Spleen (tissue), 7 donors: Measurements from ENCODE around the gene RNF227.

Experiments
- CTCF ChIP-seq, 11 experiments: fragments of 200-600 bp in 7 of 11; fragments of 450-650 bp in 4 of 11; sonication (generic) in 4 of 11; IDR thresholded peaks in 8 of 11; conservative IDR thresholded peaks in 3 of 11; 1 replicate in 7 of 11; 2 replicates in 4 of 11; pipeline versions ENCODE4 v1.4.0 to v1.8.0; 2016 to 2021; ENCODE audit warnings: antibody characterized with exemption in 11 of 11, inconsistent platforms in 4 of 11, mild to moderate bottlenecking in 1 of 11
- POLR2A ChIP-seq, 3 donors: fragments of 450-650 bp; IDR thresholded peaks; one replicate each; pipeline ENCODE4 v1.5.1; 2017; ENCODE audit warnings: antibody characterized with exemption in 3 of 3, mild to moderate bottlenecking in 1 of 3
- donor health status: DM: no; HTN: no; CAD: no; lungs with moderate emphysema.
- donor health status: DM: no; HTN: no; CAD: no.
- donor health status: DM: no; HTN: no; CAD: no.

DNA sequence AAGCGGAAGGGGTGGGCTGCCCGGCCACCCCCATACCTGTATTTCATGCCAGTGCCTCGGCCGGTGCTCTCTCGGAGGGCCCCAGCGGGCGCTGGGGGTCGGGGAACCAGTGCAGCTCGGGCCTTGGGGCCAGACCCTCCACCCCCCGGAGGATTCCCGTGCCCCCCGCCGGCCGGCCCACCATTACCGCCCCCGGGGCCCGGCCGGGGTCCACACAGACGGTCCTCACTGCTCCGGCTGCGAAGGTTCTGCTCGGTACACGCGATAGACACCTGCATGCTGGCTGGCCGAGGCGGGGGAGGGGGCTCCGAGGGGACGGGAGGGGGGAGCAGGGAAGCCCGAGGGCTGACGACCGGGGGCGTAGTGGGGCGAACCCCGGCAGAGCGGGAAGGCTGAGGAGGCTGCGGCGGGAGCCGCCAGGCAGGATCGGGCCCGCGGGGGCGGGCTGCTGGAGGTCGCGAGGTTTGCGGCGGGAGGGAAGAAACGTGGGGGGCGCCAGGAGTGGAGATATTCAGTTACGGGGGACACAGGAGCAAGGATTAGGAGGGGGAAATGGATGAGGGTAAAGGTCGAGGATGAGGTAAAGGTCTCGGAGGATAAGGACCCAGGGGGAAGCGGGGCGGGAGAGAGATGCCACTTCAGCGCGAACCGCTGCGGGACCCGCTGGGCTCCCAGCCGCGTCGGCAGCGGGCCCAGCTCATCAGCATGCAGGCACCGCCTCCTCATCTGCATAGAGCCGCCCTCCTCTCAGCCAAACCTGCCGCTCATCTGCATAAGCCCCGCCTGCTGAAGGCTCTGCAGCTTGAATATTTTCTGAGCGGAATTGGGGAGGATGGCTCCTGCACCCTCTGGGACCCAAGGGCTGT lies 13.3 kb upstream of the RNF227 start, which contains the start of gene KCNAB3:
- TF ChIP-seq CTCF (IDR thresholded peaks at IDR 0.05 in 8 of 11, conservative IDR thresholded peaks at IDR 0.05 in 3 of 11) (no peak), POLR2A (IDR thresholded peaks at IDR 0.05) (no peak)
